Measurements from ENCODE around the gene AGBL5. TPM values are rescaled to one million over a fixed set of nuclear protein-coding genes. Genes with fewer than 3 reads are reported as not detected.

Gene AGBL5
- total and polyA plus RNA-seq, 9 of the 15 experiments (the other 6 are each of a cell fraction or from before 2014, with no cell fraction given): 3.3 to 52.7 (median 26.2) TPM

DNA sequence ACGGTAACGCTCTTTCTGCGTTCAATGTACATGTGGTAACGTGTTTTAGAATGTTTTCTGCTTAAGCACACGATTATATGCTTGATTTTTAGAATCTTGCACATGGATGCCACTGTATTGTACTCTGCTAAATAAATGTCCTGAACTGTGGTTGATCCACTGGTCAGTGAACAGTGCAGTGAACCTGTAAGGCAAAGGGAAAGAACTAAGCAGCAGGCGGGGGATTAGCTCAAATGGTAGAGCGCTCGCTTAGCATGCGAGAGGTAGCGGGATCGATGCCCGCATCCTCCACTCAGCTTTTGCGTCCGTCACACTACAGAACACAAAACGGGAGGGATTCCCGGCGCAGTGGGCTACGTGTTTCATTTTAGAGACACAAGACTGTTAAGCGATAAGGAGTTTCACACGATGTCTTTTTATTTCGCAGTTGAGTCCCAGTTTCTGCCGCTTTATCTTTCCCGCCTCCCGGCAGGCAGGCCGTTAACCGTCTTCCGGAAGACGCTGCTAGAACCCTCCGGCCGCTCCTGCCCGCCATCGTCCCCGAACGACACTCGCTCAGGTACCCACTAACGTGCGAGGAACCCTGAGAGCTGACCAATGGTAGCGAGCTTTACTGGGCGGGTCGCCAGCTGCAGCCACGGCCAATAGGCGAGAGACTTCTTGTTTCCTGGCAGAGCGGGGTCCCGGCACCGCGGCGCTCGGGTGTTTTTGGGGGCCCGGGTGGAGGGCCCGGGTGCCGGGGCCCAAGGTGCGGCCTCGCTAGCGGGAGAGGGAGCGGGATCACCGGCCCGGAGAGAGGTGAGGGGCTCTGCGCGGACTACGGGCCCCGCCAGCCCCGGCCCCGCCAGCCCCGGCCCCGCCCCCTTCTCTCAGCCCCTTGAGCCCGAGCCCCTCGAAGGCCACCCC, at the start of gene AGBL5 (continued):
- TF ChIP-seq, protein P1, sequence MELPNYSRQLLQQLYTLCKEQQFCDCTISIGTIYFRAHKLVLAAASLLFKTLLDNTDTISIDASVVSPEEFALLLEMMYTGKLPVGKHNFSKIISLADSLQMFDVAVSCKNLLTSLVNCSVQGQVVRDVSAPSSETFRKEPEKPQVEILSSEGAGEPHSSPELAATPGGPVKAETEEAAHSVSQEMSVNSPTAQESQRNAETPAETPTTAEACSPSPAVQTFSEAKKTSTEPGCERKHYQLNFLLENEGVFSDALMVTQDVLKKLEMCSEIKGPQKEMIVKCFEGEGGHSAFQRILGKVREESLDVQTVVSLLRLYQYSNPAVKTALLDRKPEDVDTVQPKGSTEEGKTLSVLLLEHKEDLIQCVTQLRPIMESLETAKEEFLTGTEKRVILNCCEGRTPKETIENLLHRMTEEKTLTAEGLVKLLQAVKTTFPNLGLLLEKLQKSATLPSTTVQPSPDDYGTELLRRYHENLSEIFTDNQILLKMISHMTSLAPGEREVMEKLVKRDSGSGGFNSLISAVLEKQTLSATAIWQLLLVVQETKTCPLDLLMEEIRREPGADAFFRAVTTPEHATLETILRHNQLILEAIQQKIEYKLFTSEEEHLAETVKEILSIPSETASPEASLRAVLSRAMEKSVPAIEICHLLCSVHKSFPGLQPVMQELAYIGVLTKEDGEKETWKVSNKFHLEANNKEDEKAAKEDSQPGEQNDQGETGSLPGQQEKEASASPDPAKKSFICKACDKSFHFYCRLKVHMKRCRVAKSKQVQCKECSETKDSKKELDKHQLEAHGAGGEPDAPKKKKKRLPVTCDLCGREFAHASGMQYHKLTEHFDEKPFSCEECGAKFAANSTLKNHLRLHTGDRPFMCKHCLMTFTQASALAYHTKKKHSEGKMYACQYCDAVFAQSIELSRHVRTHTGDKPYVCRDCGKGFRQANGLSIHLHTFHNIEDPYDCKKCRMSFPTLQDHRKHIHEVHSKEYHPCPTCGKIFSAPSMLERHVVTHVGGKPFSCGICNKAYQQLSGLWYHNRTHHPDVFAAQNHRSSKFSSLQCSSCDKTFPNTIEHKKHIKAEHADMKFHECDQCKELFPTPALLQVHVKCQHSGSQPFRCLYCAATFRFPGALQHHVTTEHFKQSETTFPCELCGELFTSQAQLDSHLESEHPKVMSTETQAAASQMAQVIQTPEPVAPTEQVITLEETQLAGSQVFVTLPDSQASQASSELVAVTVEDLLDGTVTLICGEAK (IDR thresholded peaks at IDR 0.05): peak; percentile 90
- TF ChIP-seq, protein P1 (CRISPR knock-in tag; IDR thresholded peaks at IDR 0.05): 0 out of 2 replicates have a peak, but pooled peaks have one; percentile 20
- TF ChIP-seq OTX1 (CRISPR knock-in tag; IDR thresholded peaks at IDR 0.05): 0 out of 2 replicates have a peak, but pooled peaks have one; percentile 19
- no peak for TF ChIP-seq TCF7L2 (IDR thresholded peaks at IDR 0.05; ENCODE audit: low read depth, low read length)
- no peak for TF ChIP-seq ZBTB1 (CRISPR knock-in tag; IDR thresholded peaks at IDR 0.05; ENCODE audit: borderline replicate concordance, low read depth)
- no peak for TF ChIP-seq ZNF124 (CRISPR knock-in tag; IDR thresholded peaks at IDR 0.05)
- peak; percentile 68 for TF ChIP-seq SMAD4 (CRISPR knock-in tag; conservative IDR thresholded peaks at IDR 0.05)
- TF ChIP-seq, protein P2, sequence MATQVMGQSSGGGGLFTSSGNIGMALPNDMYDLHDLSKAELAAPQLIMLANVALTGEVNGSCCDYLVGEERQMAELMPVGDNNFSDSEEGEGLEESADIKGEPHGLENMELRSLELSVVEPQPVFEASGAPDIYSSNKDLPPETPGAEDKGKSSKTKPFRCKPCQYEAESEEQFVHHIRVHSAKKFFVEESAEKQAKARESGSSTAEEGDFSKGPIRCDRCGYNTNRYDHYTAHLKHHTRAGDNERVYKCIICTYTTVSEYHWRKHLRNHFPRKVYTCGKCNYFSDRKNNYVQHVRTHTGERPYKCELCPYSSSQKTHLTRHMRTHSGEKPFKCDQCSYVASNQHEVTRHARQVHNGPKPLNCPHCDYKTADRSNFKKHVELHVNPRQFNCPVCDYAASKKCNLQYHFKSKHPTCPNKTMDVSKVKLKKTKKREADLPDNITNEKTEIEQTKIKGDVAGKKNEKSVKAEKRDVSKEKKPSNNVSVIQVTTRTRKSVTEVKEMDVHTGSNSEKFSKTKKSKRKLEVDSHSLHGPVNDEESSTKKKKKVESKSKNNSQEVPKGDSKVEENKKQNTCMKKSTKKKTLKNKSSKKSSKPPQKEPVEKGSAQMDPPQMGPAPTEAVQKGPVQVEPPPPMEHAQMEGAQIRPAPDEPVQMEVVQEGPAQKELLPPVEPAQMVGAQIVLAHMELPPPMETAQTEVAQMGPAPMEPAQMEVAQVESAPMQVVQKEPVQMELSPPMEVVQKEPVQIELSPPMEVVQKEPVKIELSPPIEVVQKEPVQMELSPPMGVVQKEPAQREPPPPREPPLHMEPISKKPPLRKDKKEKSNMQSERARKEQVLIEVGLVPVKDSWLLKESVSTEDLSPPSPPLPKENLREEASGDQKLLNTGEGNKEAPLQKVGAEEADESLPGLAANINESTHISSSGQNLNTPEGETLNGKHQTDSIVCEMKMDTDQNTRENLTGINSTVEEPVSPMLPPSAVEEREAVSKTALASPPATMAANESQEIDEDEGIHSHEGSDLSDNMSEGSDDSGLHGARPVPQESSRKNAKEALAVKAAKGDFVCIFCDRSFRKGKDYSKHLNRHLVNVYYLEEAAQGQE (IDR thresholded peaks at IDR 0.05; ENCODE audit: borderline replicate concordance): peak; percentile 28; the same call in 1 of the 2 replicates
- TF ChIP-seq, protein P2 (CRISPR knock-in tag; IDR thresholded peaks at IDR 0.05; ENCODE audit: low read depth): peak; percentile 70; the same call in 1 of the 2 replicates
- TF ChIP-seq MAFF (IDR thresholded peaks at IDR 0.05; ENCODE audit: low read length): no peak
